ENCODE results near the gene NHERF2. TPM values are rescaled to one million over a fixed set of nuclear protein-coding genes. Genes with fewer than 3 reads are reported as not detected.

The NHERF2 gene
- total and polyA plus RNA-seq, 2 of the 4 experiments (the other 2 are of a cell fraction): 18.6 to 77.8 TPM

Small RNAs within 50 kb of the gene (microRNA-seq; reads per million reads assigned to microRNA genes)
- not detected for gene RN7SL219P (ENCODE audit: insufficient read depth, insufficient read length)

Small RNAs within 50 kb of the gene (small RNA-seq; reads per million reads assigned to genes)
- 0 reads per million in 5 experiments for gene RN7SL219P

Other genes with a start within 250 kb of the NHERF2 start
Only the 30 nearest of the 31 such genes appear.
- gene NUBP2, start 243.9 kb upstream of the NHERF2 start, total RNA-seq (2012; rRNA removed): 51.1 and 131 TPM in 2 replicates
- 62.6 and 75.9 TPM in 2 replicates for gene NUBP2, start 243.9 kb upstream of the NHERF2 start, polyA plus RNA-seq (2012; rRNA removed)
- not detected in 2 replicates for gene IGFALS, start 233.2 kb upstream of the NHERF2 start, total RNA-seq (2012; rRNA removed)
- gene IGFALS, start 233.2 kb upstream of the NHERF2 start, polyA plus RNA-seq (2012; rRNA removed): not detected in 2 replicates
- gene HAGH, start 200.1 kb upstream of the NHERF2 start, total RNA-seq (2012; rRNA removed): 30.8 and 35.6 TPM in 2 replicates
- gene HAGH, start 200.1 kb upstream of the NHERF2 start, polyA plus RNA-seq (2012; rRNA removed): 52.2 and 58.6 TPM in 2 replicates
- 85.8 and 85.9 TPM in 2 replicates for gene FAHD1, start 199.7 kb upstream of the NHERF2 start, total RNA-seq (2012; rRNA removed)
- gene FAHD1, start 199.7 kb upstream of the NHERF2 start, polyA plus RNA-seq (2012; rRNA removed): 65.3 and 81.8 TPM in 2 replicates
- under 0.01 TPM in 1 of 2 replicates, not detected in the other for gene MEIOB, start 154.7 kb upstream of the NHERF2 start, total RNA-seq (2012; rRNA removed)
- 0.14 TPM in 1 of 2 replicates, not detected in the other for gene MEIOB, start 154.7 kb upstream of the NHERF2 start, polyA plus RNA-seq (2012; rRNA removed)
- gene HS3ST6, start 108.5 kb upstream of the NHERF2 start, total RNA-seq (2012; rRNA removed): not detected in 2 replicates
- gene HS3ST6, start 108.5 kb upstream of the NHERF2 start, polyA plus RNA-seq (2012; rRNA removed): not detected in 2 replicates
- gene MSRB1, start 83.7 kb upstream of the NHERF2 start, total RNA-seq (2012; rRNA removed): 11.9 and 17.0 TPM in 2 replicates
- 32.3 and 35.1 TPM in 2 replicates for gene MSRB1, start 83.7 kb upstream of the NHERF2 start, polyA plus RNA-seq (2012; rRNA removed)
- not detected in 2 replicates for gene RPL3L, start 72.2 kb upstream of the NHERF2 start, total RNA-seq (2012; rRNA removed)
- gene RPL3L, start 72.2 kb upstream of the NHERF2 start, polyA plus RNA-seq (2012; rRNA removed): not detected in 2 replicates
- 189 and 194 TPM in 2 replicates for gene NDUFB10, start 67.4 kb upstream of the NHERF2 start, total RNA-seq (2012; rRNA removed)
- gene NDUFB10, start 67.4 kb upstream of the NHERF2 start, polyA plus RNA-seq (2012; rRNA removed): 220 and 287 TPM in 2 replicates
- gene RPS2, start 62.1 kb upstream of the NHERF2 start, total RNA-seq (2012; rRNA removed): 2,703 and 2,852 TPM in 2 replicates
- gene RPS2, start 62.1 kb upstream of the NHERF2 start, polyA plus RNA-seq (2012; rRNA removed): 6,941 and 7,712 TPM in 2 replicates
- gene RNF151, start 60.0 kb upstream of the NHERF2 start, total RNA-seq (2012; rRNA removed): not detected in 2 replicates
- not detected in 2 replicates for gene RNF151, start 60.0 kb upstream of the NHERF2 start, polyA plus RNA-seq (2012; rRNA removed)
- gene TBL3, start 54.8 kb upstream of the NHERF2 start, total RNA-seq (2012; rRNA removed): 38.5 and 40.3 TPM in 2 replicates
- 60.8 and 61.5 TPM in 2 replicates for gene TBL3, start 54.8 kb upstream of the NHERF2 start, polyA plus RNA-seq (2012; rRNA removed)
- not detected in 2 replicates for gene NOXO1, start 45.4 kb upstream of the NHERF2 start, total RNA-seq (2012; rRNA removed)
- gene NOXO1, start 45.4 kb upstream of the NHERF2 start, polyA plus RNA-seq (2012; rRNA removed): 0.32 and 0.56 TPM in 2 replicates
- 6.8 and 8.6 TPM in 2 replicates for gene GFER, start 42.7 kb upstream of the NHERF2 start, total RNA-seq (2012; rRNA removed)
- 19.8 and 28.0 TPM in 2 replicates for gene GFER, start 42.7 kb upstream of the NHERF2 start, polyA plus RNA-seq (2012; rRNA removed)
- gene SYNGR3, start 36.9 kb upstream of the NHERF2 start, total RNA-seq (2012; rRNA removed): 1.8 and 1.9 TPM in 2 replicates
- 5.8 and 6.6 TPM in 2 replicates for gene SYNGR3, start 36.9 kb upstream of the NHERF2 start, polyA plus RNA-seq (2012; rRNA removed)
- gene ZNF598, start 17.1 kb upstream of the NHERF2 start, total RNA-seq (2012; rRNA removed): 3.4 and 4.4 TPM in 2 replicates
- gene ZNF598, start 17.1 kb upstream of the NHERF2 start, polyA plus RNA-seq (2012; rRNA removed): 36.4 and 40.6 TPM in 2 replicates
- gene NPW, start 7.1 kb upstream of the NHERF2 start, total RNA-seq (2012; rRNA removed): 0.18 TPM in 1 of 2 replicates, not detected in the other
- gene NPW, start 7.1 kb upstream of the NHERF2 start, polyA plus RNA-seq (2012; rRNA removed): 2.0 and 3.7 TPM in 2 replicates
- 22.8 and 28.1 TPM in 2 replicates for gene NTHL1, start 20.9 kb downstream of the NHERF2 start, total RNA-seq (2012; rRNA removed)
- 28.0 and 33.3 TPM in 2 replicates for gene NTHL1, start 20.9 kb downstream of the NHERF2 start, polyA plus RNA-seq (2012; rRNA removed)
- 22.8 and 31.4 TPM in 2 replicates for gene TSC2, start 21.1 kb downstream of the NHERF2 start, total RNA-seq (2012; rRNA removed)
- gene TSC2, start 21.1 kb downstream of the NHERF2 start, polyA plus RNA-seq (2012; rRNA removed): 88.6 and 95.9 TPM in 2 replicates
- gene PKD1, start 109.0 kb downstream of the NHERF2 start, total RNA-seq (2012; rRNA removed): 7.9 and 15.6 TPM in 2 replicates
- gene PKD1, start 109.0 kb downstream of the NHERF2 start, polyA plus RNA-seq (2012; rRNA removed): 97.3 and 118 TPM in 2 replicates
- 1.1 TPM in 2 replicates for gene RAB26, start 121.7 kb downstream of the NHERF2 start, total RNA-seq (2012; rRNA removed)
- 4.5 and 4.8 TPM in 2 replicates for gene RAB26, start 121.7 kb downstream of the NHERF2 start, polyA plus RNA-seq (2012; rRNA removed)
- 26.4 and 29.6 TPM in 2 replicates for gene TRAF7, start 128.9 kb downstream of the NHERF2 start, total RNA-seq (2012; rRNA removed)
- 52.6 and 55.1 TPM in 2 replicates for gene TRAF7, start 128.9 kb downstream of the NHERF2 start, polyA plus RNA-seq (2012; rRNA removed)
- gene CASKIN1, start 169.7 kb downstream of the NHERF2 start, total RNA-seq (2012; rRNA removed): not detected in 2 replicates
- 0.05 and 0.06 TPM in 2 replicates for gene CASKIN1, start 169.7 kb downstream of the NHERF2 start, polyA plus RNA-seq (2012; rRNA removed)
- 34.4 and 50.3 TPM in 2 replicates for gene MLST8, start 178.6 kb downstream of the NHERF2 start, total RNA-seq (2012; rRNA removed)
- gene MLST8, start 178.6 kb downstream of the NHERF2 start, polyA plus RNA-seq (2012; rRNA removed): 93.7 and 94.1 TPM in 2 replicates
- 0.18 and 0.28 TPM in 2 replicates for gene BRICD5, start 184.0 kb downstream of the NHERF2 start, total RNA-seq (2012; rRNA removed)
- gene BRICD5, start 184.0 kb downstream of the NHERF2 start, polyA plus RNA-seq (2012; rRNA removed): 0.94 and 1.5 TPM in 2 replicates
- 4.1 and 5.8 TPM in 2 replicates for gene PGP, start 187.9 kb downstream of the NHERF2 start, total RNA-seq (2012; rRNA removed)
- 9.4 and 13.5 TPM in 2 replicates for gene PGP, start 187.9 kb downstream of the NHERF2 start, polyA plus RNA-seq (2012; rRNA removed)
- gene E4F1, start 196.7 kb downstream of the NHERF2 start, total RNA-seq (2012; rRNA removed): 13.1 and 25.0 TPM in 2 replicates
- 33.0 and 39.6 TPM in 2 replicates for gene E4F1, start 196.7 kb downstream of the NHERF2 start, polyA plus RNA-seq (2012; rRNA removed)
- 0.18 and 0.28 TPM in 2 replicates for gene DNASE1L2, start 209.5 kb downstream of the NHERF2 start, total RNA-seq (2012; rRNA removed)
- 0.75 and 1.5 TPM in 2 replicates for gene DNASE1L2, start 209.5 kb downstream of the NHERF2 start, polyA plus RNA-seq (2012; rRNA removed)
- gene ECI1, start 224.7 kb downstream of the NHERF2 start, total RNA-seq (2012; rRNA removed): 20.3 TPM in 2 replicates
- 30.1 and 42.0 TPM in 2 replicates for gene ECI1, start 224.7 kb downstream of the NHERF2 start, polyA plus RNA-seq (2012; rRNA removed)
- gene RNPS1, start 241.2 kb downstream of the NHERF2 start, total RNA-seq (2012; rRNA removed): 57.5 and 65.0 TPM in 2 replicates
- gene RNPS1, start 241.2 kb downstream of the NHERF2 start, polyA plus RNA-seq (2012; rRNA removed): 192 and 194 TPM in 2 replicates